H54 (cell line): ENCODE measurements around the gene SOWAHC.
"Not testable (repeated sequence)": the region's sequence is repeated elsewhere in the genome, so short reads cannot be mapped to it uniquely, and the experiment has no call there.

Experiments used
- DNase-seq: peaks from one replicate; pipeline ENCODE4 v3.0.0; 2011; ENCODE audit warnings: low spot score, mixed read lengths; ENCODE audit not compliant: insufficient read length
- FAIRE-seq: peaks from 3 replicates; lab custom pipeline; 2011; peaks lifted over from hg19 to GRCh38; lab: Jason Lieb, UNC
- POLR2A ChIP-seq: IDR thresholded peaks from 2 replicates; pipeline ENCODE4 v1.6.1; 2011; ENCODE audit warnings: low read depth, mild to moderate bottlenecking, low read length

SOWAHC gene

DNA sequence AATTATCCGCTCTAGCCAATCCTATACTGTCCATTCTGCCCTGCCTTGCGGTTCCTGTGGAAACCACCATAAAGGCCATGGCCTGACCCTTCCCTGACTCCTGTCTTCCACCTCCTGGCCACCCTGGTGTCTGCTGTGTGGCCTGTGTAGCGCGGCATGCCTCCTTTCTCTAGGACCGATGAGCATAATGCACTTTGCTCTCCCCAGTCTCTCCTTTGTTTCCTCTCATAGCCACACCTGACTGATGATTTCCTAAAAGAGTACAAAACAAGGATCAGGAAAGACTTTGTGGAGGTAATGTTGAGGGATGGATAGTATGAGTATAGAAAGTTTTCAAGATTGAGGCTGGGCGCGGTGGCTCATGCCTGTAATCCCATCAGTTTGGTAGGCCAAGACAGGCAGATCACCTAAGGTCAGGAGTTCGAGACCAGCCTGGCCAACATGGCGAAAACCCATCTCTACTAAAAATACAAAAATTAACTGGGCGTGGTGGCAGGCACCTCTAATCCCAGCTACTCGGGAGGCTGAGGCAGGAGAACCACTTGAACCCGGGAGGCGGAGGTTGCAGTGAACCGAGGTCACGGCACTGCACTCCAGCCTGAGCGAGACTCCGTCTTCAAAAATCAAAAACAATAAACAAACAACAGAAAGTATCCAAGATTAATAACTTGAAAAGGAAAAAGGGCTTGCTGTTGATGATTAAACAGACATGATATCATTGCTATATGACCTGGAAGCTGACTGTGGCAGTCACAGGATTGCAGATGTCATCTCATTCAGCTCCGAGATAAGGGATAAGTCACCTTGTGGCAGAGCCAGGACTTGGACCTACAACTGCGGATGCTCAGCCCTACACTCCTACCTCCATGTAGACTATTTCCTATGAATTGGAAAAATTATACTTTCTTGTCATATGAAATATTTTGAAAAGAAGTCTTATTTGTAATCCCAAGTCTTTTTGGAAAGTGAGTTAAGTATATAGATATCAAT is 16.6 kb downstream of the SOWAHC start:
- TF ChIP-seq POLR2A: no peak
- DNase-seq (no peak), FAIRE-seq (no peak)

DNA sequence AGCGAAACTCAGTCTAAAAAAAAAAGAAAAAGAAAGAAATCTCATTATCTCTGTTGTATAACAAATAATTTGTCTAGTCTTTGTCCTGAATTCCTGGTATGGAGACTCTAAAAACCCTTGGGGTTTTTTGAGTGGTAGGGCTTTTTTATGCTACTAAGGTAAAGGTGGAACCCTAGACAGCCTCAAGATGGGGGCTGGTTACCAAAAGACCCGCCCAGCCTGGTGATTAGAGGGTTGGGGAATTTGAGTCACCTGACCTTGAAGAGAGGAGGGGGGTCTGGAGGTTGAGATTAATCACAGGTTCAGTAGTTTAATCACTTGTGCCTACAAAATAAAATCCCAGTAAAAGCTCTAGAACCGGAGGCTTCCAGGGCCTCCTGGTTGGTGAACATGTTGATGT is 17.6 kb downstream of the SOWAHC start:
- DNase-seq: no peak
- TF ChIP-seq POLR2A: no peak
- no peak for FAIRE-seq

GRCh38 chr2:109632158-109632789 is 18.1 kb downstream of the SOWAHC start:
- no peak for TF ChIP-seq POLR2A
- no peak for FAIRE-seq
- DNase-seq: no peak

DNA sequence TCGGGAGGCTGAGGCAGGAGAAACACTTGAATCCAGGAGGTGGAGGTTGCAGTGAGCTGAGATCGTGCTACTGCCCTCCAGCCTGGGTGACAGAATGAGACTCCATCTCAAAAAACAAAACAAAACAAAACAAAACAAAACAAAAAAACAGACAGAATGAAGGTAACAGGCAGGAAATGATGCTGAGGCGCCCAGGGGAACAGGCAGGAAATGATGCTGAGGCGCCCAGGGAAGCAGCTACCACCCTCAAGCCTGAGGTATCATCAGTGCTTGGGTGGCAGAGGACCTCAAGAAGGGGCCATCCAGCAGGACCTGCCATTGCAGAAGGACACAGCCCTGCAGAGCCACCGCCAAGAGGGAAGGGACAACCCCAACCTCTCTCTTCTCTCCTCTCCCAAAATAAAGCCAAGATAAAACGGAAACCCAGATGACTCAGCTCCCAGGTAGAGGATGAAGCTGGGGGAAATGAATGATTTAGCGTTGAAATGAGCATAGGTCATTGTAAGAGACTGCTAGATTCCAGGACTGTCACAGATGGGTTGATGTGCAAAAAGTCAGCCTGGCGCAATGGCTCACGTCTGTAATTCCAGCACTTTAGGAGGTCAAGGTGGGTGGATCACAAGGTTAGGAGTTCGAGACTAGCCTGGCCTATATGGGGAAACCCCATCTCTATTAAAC is 19.3 kb downstream of the SOWAHC start:
- no peak for TF ChIP-seq POLR2A
- no peak for FAIRE-seq

GRCh38 chr2:109635426-109636304 is 21.5 kb downstream of the SOWAHC start:
- no peak for DNase-seq
- TF ChIP-seq POLR2A: no peak
- no peak for FAIRE-seq

More for the DNA sequence above, 19.3 kb downstream of the SOWAHC start:
- DNase-seq: no peak

- DNase-seq: no peak
- TF ChIP-seq POLR2A: no peak
- FAIRE-seq: no peak
Observed at GRCh38 chr2:109636317-109636716, 22.2 kb downstream of the SOWAHC start.

DNA sequence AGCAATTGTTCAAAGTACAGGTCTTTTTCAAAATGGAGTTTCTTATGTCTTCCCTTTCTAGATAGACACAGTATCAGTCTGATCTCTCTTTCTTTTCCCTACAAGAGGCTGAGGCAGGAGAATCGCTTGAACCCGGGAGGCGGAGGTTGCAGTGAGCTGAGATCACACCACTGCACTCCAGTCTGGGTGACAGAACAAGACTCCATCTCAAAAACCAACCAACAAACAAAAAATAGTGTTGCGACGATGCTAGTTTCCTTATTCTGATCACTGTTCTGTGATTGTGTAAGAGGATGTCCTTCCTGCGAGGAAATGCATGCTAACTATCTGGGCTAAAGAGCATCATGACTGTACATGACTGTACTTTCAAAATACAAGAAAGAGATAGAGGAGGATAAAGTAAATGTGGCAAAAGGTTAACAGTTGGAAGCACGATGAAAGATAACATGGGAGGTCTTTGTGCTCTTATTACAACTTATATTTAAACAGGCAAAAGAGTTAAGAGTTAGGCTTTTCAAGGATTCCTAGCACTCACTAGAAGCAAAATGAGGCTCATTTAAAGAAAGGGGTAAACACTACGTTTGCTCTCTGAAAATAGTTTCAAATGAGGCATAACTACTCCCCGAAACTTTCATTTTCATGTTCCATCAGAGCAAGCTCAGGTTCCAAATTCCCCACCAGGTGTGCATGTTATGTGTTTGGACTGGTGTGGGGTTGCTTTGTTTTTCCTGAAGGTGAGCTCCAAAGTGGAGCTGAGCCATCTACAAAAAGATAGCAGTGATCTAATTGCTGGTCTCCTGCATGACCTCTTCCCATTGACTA is 23.8 kb downstream of the SOWAHC start:
- DNase-seq: no peak
- TF ChIP-seq POLR2A: no peak
- FAIRE-seq: no peak

DNA sequence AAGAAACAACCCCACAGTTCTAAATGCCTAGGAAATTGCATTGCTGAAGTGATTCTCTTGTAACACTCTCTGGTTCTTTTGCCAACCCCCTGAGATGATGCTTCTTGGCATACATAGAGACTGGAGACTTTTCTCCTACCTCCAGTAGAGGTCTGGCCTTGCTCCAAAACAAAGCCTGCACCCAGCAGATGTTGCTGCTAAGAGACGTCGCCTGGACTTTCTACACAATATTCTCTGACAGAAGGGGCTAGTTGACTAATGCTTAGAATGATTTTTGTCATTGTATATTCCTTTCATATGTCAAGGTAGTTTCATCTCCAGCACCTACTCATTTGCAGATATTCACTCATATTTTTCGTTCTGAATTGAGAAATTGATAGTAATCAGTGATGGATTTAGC is 24.6 kb downstream of the SOWAHC start:
- DNase-seq (no peak), FAIRE-seq (no peak)
- no peak for TF ChIP-seq POLR2A

DNA sequence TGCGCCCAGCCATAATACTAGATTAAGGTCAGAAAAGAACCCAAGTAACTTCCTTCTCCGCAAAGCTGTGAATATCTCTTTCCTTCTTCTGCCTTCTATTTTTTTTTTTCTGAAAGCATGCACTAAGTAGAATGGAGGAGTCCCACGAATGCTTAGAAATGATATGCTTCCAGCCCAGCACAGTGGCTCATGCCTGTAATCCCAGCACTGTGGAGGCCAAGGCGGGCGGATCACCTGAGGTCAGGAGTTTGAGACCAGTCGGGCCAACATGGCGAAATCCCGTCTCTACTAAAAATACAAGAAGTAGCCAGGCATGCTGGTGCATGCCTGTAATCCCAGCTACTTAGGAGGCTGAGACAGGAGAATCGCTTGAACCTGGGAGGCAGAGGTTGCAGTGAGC is 25.8 kb downstream of the SOWAHC start:
- FAIRE-seq: not testable (repeated sequence)

DNA sequence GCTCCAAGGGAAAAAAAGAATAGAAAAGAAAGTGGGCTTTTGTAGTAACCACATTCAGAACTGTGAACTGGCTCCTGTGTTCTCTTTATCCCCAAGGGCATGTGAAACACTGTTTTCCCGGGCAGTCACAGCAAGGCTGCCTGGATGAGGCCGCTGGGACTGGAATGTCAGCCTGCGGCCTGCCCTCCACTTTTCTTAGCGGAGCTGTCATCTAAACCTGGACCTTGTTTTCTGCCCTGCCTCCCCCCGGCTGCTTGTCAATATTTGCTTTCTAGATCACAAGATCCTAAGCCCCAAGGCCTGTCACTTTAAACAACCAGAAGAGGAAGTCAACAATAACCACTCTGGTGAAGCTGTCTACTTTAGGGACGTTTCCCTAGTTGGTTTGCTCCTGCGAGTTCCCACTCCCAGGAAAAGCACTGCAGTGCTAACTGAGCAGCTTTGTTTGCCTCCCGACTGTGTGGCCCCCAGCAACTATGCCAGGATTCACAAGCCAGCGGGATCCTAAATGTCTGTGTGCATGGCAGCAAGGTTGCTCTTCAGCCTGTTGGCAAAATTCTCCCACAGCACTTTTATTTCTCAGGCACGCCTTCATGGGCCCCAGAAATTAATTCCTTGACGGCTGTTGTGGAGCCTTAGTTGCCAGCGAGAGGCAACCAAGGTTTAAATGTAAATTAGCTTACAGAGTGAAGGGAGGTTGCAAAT is 30.6 kb downstream of the SOWAHC start:
- TF ChIP-seq POLR2A: no peak
- FAIRE-seq: no peak
- no peak for DNase-seq

More for the DNA sequence above, 25.8 kb downstream of the SOWAHC start:
- DNase-seq: not testable (repeated sequence)

DNA sequence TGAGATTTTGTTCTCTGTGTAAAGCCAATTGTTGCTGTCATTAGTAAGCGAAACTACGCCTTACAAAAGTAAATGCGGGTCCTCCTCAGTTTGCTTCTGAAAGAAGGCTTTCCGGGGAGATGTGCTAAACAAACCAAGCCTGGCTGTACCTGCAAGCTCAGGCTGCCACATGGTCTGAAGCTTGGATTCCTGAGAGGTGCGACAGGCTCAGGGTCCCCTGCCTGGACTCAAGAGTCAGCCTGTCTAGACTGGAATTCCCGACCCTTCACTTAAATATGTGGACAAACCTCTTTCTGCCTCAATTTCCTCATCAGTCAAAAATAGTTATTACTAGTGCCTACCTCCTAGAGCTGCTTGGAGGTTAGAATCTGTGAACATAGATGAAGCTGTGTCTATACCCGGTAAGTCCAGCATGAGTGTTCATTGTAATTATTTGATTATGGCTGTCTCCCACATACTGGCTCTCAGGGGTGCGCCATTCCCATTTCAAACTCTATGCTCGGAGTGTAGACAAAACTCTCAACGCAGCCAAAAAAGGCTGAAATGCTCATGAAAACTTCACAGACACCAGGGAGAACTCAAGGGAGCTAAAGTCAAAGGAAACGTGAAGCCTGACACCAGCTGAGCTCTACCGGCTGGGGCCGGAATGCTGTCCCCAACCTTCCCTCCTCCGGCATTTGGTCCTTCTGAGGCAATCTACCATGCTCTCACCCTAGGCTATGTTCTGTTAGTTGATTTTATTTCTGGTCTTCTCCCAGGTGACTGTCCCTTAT is 31.4 kb downstream of the SOWAHC start:
- no peak for FAIRE-seq
- no peak for TF ChIP-seq POLR2A
- no peak for DNase-seq
